CD14-positive monocyte (primary cell): ENCODE measurements around the gene WTIP. TPM values are rescaled to one million over a fixed set of nuclear protein-coding genes. Genes with fewer than 3 reads are reported as not detected.

Source experiments
- DNase-seq, 3 donors: peaks; one replicate each; pipeline ENCODE4 v3.0.0-alpha.2; 2011 to 2022
- H2AFZ ChIP-seq: 2 replicates; pipeline ENCODE4 v1.6.0; 2012; ENCODE audit warnings: mild to moderate bottlenecking, low read depth, low read length, inconsistent platforms; ENCODE audit not compliant: insufficient read depth, poor library complexity, severe bottlenecking
- H3K27ac ChIP-seq, 2 donors: 1 replicate in 1 of 2; 2 replicates in 1 of 2; pipeline ENCODE4 v1.5.1; 2012 to 2013; ENCODE audit warnings: low read length in 2 of 2, control low read depth in 1 of 2, inconsistent platforms in 1 of 2, low read depth in 1 of 2, mild to moderate bottlenecking in 1 of 2
- H3K27me3 ChIP-seq, 2 donors: one replicate each; pipeline versions ENCODE4 v1.6.0 to v1.6.1; 2011 to 2013; ENCODE audit warnings: low read length in 2 of 2; ENCODE audit not compliant: control insufficient read depth in 2 of 2, insufficient read depth in 2 of 2
- H3K36me3 ChIP-seq, 2 donors: replicated peaks in 1 of 2; 1 replicate in 1 of 2; 2 replicates in 1 of 2; pipeline versions ENCODE4 v1.5.1 to v1.6.1; 2012 to 2013; ENCODE audit warnings: low read length in 2 of 2, control low read depth in 1 of 2, inconsistent platforms in 1 of 2, mild to moderate bottlenecking in 1 of 2; ENCODE audit not compliant: insufficient read depth in 2 of 2, control insufficient read depth in 1 of 2
- H3K4me1 ChIP-seq, 2 donors: 1 replicate in 1 of 2; 2 replicates in 1 of 2; pipeline versions ENCODE4 v1.5.1 to v1.6.1; 2012 to 2013; ENCODE audit warnings: low read length in 2 of 2, control low read depth in 1 of 2, inconsistent platforms in 1 of 2, mild to moderate bottlenecking in 1 of 2, moderate library complexity in 1 of 2; ENCODE audit not compliant: insufficient read depth in 2 of 2, control insufficient read depth in 1 of 2
- H3K4me2 ChIP-seq: replicated peaks from 2 replicates; pipeline ENCODE3; 2012; ENCODE audit warnings: low read length, moderate library complexity, mild to moderate bottlenecking; ENCODE audit not compliant: poor library complexity, severe bottlenecking; ENCODE audit errors: extremely low read depth
- H3K4me3 ChIP-seq, 3 experiments: fragments of 200-600 bp in 1 of 3; sonication (generic) in 1 of 3; replicated peaks in 1 of 3; 1 replicate in 2 of 3; 2 replicates in 1 of 3; pipeline ENCODE4 v1.5.1; 2011 to 2013; ENCODE audit warnings: low read length in 3 of 3, mild to moderate bottlenecking in 3 of 3, control low read depth in 2 of 3, low read depth in 2 of 3, inconsistent platforms in 1 of 3, moderate library complexity in 1 of 3
- H3K79me2 ChIP-seq: 2 replicates; pipeline ENCODE4 v1.6.0; 2012; ENCODE audit warnings: mild to moderate bottlenecking, control low read depth, inconsistent platforms, low read length, moderate library complexity; ENCODE audit not compliant: insufficient read depth
- H3K9ac ChIP-seq: 2 replicates; pipeline ENCODE4 v1.6.0; 2017; ENCODE audit warnings: low read length, mild to moderate bottlenecking; ENCODE audit not compliant: insufficient read depth, poor library complexity, severe bottlenecking
- H3K9me3 ChIP-seq, 2 donors: replicated peaks in 1 of 2; 1 replicate in 1 of 2; 2 replicates in 1 of 2; pipeline versions ENCODE4 v1.5.1 to v1.6.1; 2012 to 2013; ENCODE audit warnings: low read length in 2 of 2, control low read depth in 1 of 2; ENCODE audit not compliant: control insufficient read depth in 1 of 2, insufficient read depth in 1 of 2
- H4K20me1 ChIP-seq: 2 replicates; pipeline ENCODE4 v1.6.0; 2012; ENCODE audit warnings: mild to moderate bottlenecking, low read length, control low read depth, moderate library complexity; ENCODE audit not compliant: insufficient read depth
- H3K27ac Mint-ChIP-seq, 7 donors: one replicate each; pipeline ENCODE4 v1.8.0; 2020; ENCODE audit warnings: mild to moderate bottlenecking in 7 of 7, mixed read lengths in 7 of 7, moderate library complexity in 6 of 7, inconsistent platforms in 2 of 7
- H3K27me3 Mint-ChIP-seq, 3 donors: one replicate each; pipeline ENCODE4 v1.8.0; 2021 to 2022; ENCODE audit warnings: low read depth in 3 of 3, mild to moderate bottlenecking in 3 of 3, mixed read lengths in 3 of 3, moderate library complexity in 3 of 3, inconsistent platforms in 1 of 3
- H3K36me3 Mint-ChIP-seq, 2 donors: one replicate each; pipeline ENCODE4 v1.8.0; 2020; ENCODE audit warnings: mixed read lengths in 2 of 2, inconsistent platforms in 1 of 2, mild to moderate bottlenecking in 1 of 2
- H3K4me1 Mint-ChIP-seq: one replicate; pipeline ENCODE4 v1.8.0; 2020; ENCODE audit warnings: mild to moderate bottlenecking, mixed read lengths
- H3K4me3 Mint-ChIP-seq, 2 donors: one replicate each; pipeline ENCODE4 v1.8.0; 2020; ENCODE audit warnings: mild to moderate bottlenecking in 2 of 2, mixed read lengths in 2 of 2, moderate library complexity in 1 of 2
- H3K9me3 Mint-ChIP-seq, 7 donors: one replicate each; pipeline ENCODE4 v1.8.0; 2020 to 2022; ENCODE audit warnings: mixed read lengths in 7 of 7, mild to moderate bottlenecking in 6 of 7, moderate library complexity in 6 of 7, inconsistent platforms in 2 of 7
- WGBS: methylation state at CpG from one replicate; pipeline ENCODE4 v1.1.5; 2013; ENCODE audit warnings: missing lambda C conversion rate; ENCODE audit not compliant: insufficient coverage; 5-methylcytosine and 5-hydroxymethylcytosine counted together
- intact Hi-C, 2 donors: fragments of 100-400 bp; cut with micrococcal nuclease; formaldehyde crosslinking; loops; one replicate each; pipeline versions ENCODE4 v1.15.0 to v1.15.1; 2023
- polyA plus RNA-seq, 3 donors: library from polyadenylated mRNA; depleted of rRNA in 1 of 3; unstranded in 2 of 3; stranded (reverse) in 1 of 3; fragments of 300-500 nt in 2 of 3; fragments of >200 nt in 1 of 3; fragmentation: Illumina TruSeq in 2 of 3; gene quantifications; 1 replicate in 2 of 3; 2 replicates in 1 of 3; pipeline ENCODE4 v1.2.3, GENCODE V29; 2012 to 2021
- TF ChIP-seq, protein P1 (sequence below): fragments of 200-600 bp; IDR thresholded peaks from one replicate; pipeline ENCODE4 v1.8.0; 2022; ENCODE audit warnings: antibody characterized with exemption, mild to moderate bottlenecking

Gene WTIP
- polyA plus RNA-seq, 3 donors = 0.11 TPM; not detected in 2

DNA sequence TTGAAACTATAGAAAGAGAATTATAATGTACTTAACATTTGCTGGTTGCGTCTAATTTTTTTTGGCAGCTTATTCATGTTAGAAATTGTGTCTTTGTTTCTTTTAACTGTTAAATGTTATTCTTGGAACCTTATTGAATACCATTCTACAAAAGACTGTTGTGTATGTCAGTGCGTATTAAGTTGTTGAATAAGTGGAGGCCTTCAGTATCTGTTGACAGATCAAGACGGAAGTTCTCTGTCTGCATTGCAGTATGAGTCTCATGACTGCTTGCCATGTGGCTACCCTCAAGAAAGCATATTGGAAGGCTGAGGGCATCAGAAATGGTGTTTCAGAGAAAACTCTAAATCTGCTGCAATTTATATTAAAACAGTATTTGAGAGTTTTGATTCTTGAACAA, 44.8 kb upstream of the WTIP start:
- H3K27me3 Mint-ChIP-seq = peaks cover 0 to 2% (median 2%) of the 10 kb centered on the region in 3 donors
- H3K9me3 Mint-ChIP-seq = no peaks in the 10 kb centered on the region
- H2AFZ ChIP-seq = no peak overlapping the region
- no peak overlapping the region for H3K4me3 Mint-ChIP-seq
- no peaks in the 10 kb centered on the region for H3K27me3 ChIP-seq
- intact Hi-C loops = no loop called here
- no peaks in the 10 kb centered on the region for H3K4me1 Mint-ChIP-seq
- H3K36me3 Mint-ChIP-seq = peaks cover 71 to 97% of the 10 kb centered on the region in 2 donors
- H3K4me1 ChIP-seq = no peaks in the 10 kb centered on the region
- TF ChIP-seq, protein P1, sequence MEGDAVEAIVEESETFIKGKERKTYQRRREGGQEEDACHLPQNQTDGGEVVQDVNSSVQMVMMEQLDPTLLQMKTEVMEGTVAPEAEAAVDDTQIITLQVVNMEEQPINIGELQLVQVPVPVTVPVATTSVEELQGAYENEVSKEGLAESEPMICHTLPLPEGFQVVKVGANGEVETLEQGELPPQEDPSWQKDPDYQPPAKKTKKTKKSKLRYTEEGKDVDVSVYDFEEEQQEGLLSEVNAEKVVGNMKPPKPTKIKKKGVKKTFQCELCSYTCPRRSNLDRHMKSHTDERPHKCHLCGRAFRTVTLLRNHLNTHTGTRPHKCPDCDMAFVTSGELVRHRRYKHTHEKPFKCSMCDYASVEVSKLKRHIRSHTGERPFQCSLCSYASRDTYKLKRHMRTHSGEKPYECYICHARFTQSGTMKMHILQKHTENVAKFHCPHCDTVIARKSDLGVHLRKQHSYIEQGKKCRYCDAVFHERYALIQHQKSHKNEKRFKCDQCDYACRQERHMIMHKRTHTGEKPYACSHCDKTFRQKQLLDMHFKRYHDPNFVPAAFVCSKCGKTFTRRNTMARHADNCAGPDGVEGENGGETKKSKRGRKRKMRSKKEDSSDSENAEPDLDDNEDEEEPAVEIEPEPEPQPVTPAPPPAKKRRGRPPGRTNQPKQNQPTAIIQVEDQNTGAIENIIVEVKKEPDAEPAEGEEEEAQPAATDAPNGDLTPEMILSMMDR = no peak
- 88% methylated on average over 1 of the region's 3 CpGs for WGBS
- H3K27ac Mint-ChIP-seq = no peak overlapping the region
- H3K4me2 ChIP-seq = no peak overlapping the region
- H3K9ac ChIP-seq = no peak overlapping the region
- H3K27ac ChIP-seq = no peak overlapping the region
- H3K36me3 ChIP-seq = peaks cover 73 to 95% of the 10 kb centered on the region in 2 donors
- peaks cover 42% of the 10 kb centered on the region for H3K79me2 ChIP-seq
- H3K9me3 ChIP-seq = no peaks in the 10 kb centered on the region
- H4K20me1 ChIP-seq = peaks cover 33% of the 10 kb centered on the region
- DNase-seq = no peak
- H3K4me3 ChIP-seq = no peak overlapping the region

DNA sequence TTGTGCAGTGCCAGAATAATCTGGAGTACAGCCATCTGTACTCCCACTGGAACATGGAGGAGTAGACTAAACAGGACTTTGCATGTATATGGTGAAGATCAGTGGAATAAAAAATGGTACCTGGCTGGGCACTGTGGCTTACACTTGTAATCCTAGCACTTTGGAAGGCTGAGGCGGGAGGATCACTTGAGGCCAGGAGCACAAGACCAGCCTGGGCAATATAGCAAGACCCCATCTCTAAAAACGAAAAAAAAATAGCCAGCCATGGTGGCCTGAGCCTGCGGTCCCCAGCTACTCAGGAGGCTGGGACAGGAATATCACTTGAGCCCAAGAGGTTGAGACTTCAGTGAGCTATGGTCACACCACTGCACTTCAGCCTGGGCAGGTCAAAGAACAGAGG, 33.4 kb upstream of the WTIP start:
- intact Hi-C loops = no loop called here
- H3K79me2 ChIP-seq = peaks cover 4% of the 10 kb centered on the region
- H3K4me1 Mint-ChIP-seq = no peaks in the 10 kb centered on the region

More for the DNA sequence above, 33.4 kb upstream of the WTIP start:
- Histone ChIP-seq H3K9me3 (no peaks in the 10 kb centered on the region), H2AFZ (no peak overlapping the region), H3K4me1 (no peaks in the 10 kb centered on the region), H3K27ac (no peak overlapping the region), H3K9ac (no peak overlapping the region), H3K27me3 (no peaks in the 10 kb centered on the region), H3K4me3 (no peak overlapping the region), H3K4me2 (no peak overlapping the region), H4K20me1 (no peaks in the 10 kb centered on the region), H3K36me3 (peaks cover 88 to 98% of the 10 kb centered on the region in 2 donors)
- H3K36me3 Mint-ChIP-seq = peaks cover 80 to 95% of the 10 kb centered on the region in 2 donors
- no peak for DNase-seq
- TF ChIP-seq, protein P1 = no peak
- no peaks in the 10 kb centered on the region for H3K27me3 Mint-ChIP-seq
- no peaks in the 10 kb centered on the region for H3K9me3 Mint-ChIP-seq
- H3K27ac Mint-ChIP-seq = peak overlapping the region in 5 of 7 donors; percentile 14 to 63 (median 38)
- no peak overlapping the region for H3K4me3 Mint-ChIP-seq
- WGBS = 98% methylated on average over 3 of the region's 3 CpGs
